ENCODE results near the gene GPSM1. TPM values are rescaled to one million over a fixed set of nuclear protein-coding genes. Genes with fewer than 3 reads are reported as not detected.

The GPSM1 gene
- total RNA-seq, 1 donor from 2014 or later: 35.4 TPM

DNA sequence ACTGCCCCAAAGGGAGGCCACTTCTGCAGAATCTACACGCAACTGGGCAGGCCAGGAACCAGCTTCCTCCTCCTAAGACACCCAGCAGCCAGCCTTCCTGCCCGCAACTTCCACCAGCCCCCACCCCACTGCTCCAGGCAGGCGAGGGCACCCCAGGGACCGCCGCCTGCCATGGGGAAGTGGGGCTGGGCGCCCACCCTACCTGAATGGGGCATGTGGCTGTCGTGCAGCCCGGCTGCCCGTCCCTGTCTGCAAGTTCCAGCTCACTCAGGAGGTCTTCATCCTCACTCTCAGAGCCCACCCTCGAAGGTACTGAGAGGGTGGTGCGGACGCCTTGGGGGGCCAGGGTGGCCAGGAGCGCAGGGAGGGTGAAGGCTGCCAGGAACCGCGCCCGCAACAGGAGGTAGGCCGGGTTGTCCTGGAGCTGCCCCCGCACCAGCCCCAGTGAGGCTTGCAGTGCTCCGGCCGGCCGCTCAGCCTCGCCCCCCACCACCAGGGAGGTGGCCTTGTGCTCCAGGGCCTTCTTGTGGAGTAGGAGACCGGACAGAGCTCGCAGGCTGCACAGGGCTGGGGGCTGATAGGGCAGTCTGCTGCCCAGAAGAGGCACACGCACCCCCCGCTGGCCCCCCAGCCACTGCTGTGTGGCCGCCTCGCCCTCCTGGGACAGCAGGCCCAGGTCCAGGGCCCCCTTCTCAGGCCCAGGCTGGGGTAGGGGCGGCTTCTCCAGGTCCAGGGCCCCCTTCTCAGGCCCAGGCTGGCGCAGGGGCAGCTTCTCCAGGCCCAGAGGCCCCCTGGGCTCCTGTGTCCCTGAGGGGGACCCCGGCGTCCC is 50.2 kb downstream of the GPSM1 start:
- Histone ChIP-seq H3K27me3 (no peaks in the 10 kb centered on the region), H3K4me1 (peaks cover 12% of the 10 kb centered on the region), H3K9me3 (no peaks in the 10 kb centered on the region), H3K36me3 (peaks cover 0 to 28% of the 10 kb centered on the region in 2 donors), H3K4me3 (no peak overlapping the region), H3K27ac (no peak overlapping the region)
- TF ChIP-seq CTCF (IDR thresholded peaks at IDR 0.05) (no peak), POLR2A (IDR thresholded peaks at IDR 0.05) (no peak), POLR2AphosphoS5 (IDR thresholded peaks at IDR 0.05; ENCODE audit: insufficient read depth in 1 of 2, low read depth in 1 of 2) (no peak)
- intact Hi-C loops (cut with DNase I): no loop called here
- DNase-seq (ENCODE audit: extremely low spot score in 2 of 2): no peak

- no peak overlapping the region for H3K27ac ChIP-seq
- TF ChIP-seq POLR2AphosphoS5 (IDR thresholded peaks at IDR 0.05; ENCODE audit: insufficient read depth in 1 of 2, low read depth in 1 of 2): no peak
- TF ChIP-seq CTCF (IDR thresholded peaks at IDR 0.05): no peak
- TF ChIP-seq POLR2A (IDR thresholded peaks at IDR 0.05): no peak
- peaks cover 0 to 36% of the 10 kb centered on the region in 2 donors for H3K36me3 ChIP-seq
- H3K4me1 ChIP-seq: peaks cover 4% of the 10 kb centered on the region
- H3K4me3 ChIP-seq: no peak overlapping the region
- H3K9me3 ChIP-seq: no peaks in the 10 kb centered on the region
- H3K27me3 ChIP-seq: no peaks in the 10 kb centered on the region
- intact Hi-C loops (cut with DNase I): no loop called here
- no peak for DNase-seq (ENCODE audit: extremely low spot score in 2 of 2)
These were observed 51.0 kb downstream of the GPSM1 start for GRCh38 chr9:136378170-136379002.

DNA sequence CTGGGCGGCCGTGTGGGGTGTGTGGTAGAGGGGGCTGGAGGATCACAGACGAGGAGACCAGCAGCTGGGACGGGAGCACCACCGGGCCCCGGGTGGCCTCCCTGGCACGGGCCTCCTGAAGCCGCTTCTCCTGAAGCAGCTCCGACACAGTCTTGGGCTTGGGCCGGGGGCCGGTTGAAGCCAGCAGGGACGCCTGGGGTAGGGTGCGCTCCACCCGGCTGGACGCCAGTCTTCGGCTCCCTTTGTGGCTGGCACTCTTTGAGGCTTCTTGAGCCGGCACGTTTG is 51.6 kb downstream of the GPSM1 start:
- H3K36me3 ChIP-seq: peaks cover 0 to 41% of the 10 kb centered on the region in 2 donors

GRCh38 chr9:136379401-136379800 is 52.1 kb downstream of the GPSM1 start:
- no peaks in the 10 kb centered on the region for H3K27me3 ChIP-seq
- DNase-seq (ENCODE audit: extremely low spot score in 2 of 2): no peak
- no peak overlapping the region for H3K27ac ChIP-seq
- H3K4me1 ChIP-seq: no peaks in the 10 kb centered on the region
- intact Hi-C loops (cut with DNase I): no loop called here
- no peaks in the 10 kb centered on the region for H3K9me3 ChIP-seq
- no peak for TF ChIP-seq POLR2AphosphoS5 (IDR thresholded peaks at IDR 0.05; ENCODE audit: insufficient read depth in 1 of 2, low read depth in 1 of 2)
- no peak for TF ChIP-seq POLR2A (IDR thresholded peaks at IDR 0.05)
- TF ChIP-seq CTCF (IDR thresholded peaks at IDR 0.05): no peak
- no peak overlapping the region for H3K4me3 ChIP-seq
- H3K36me3 ChIP-seq: peaks cover 0 to 46% of the 10 kb centered on the region in 2 donors

More for the DNA sequence above, 51.6 kb downstream of the GPSM1 start:
- Histone ChIP-seq H3K27ac (no peak overlapping the region), H3K9me3 (no peaks in the 10 kb centered on the region), H3K27me3 (no peaks in the 10 kb centered on the region), H3K4me3 (no peak overlapping the region), H3K4me1 (no peaks in the 10 kb centered on the region)
- no peak for TF ChIP-seq POLR2A (IDR thresholded peaks at IDR 0.05)
- no peak for TF ChIP-seq CTCF (IDR thresholded peaks at IDR 0.05)
- TF ChIP-seq POLR2AphosphoS5 (IDR thresholded peaks at IDR 0.05; ENCODE audit: insufficient read depth in 1 of 2, low read depth in 1 of 2): no peak
- intact Hi-C loops (cut with DNase I): no loop called here
- no peak for DNase-seq (ENCODE audit: extremely low spot score in 2 of 2)
